ENCODE data around the gene GKN2.

GKN2 gene

DNA sequence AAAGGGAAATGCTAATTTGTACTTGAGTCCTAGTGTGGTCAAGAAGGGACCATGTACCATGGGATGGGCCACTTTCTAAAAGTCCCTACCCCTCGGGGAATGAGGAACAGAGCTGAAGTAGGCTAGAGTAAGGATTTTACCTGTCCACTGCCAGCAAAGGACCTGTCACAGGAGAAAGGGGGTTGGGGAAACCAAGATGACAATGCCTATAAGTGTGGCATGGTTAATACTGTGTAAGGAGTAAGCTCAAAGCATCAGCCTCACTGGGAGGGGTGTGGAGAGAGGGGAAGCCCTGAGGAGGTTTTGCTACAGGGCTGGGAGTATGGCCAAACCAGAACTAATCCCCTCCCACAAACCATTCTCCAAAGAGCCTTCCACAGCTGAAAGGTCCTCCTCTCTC, 15.8 kb downstream of the GKN2 start:
- TF ChIP-seq, protein P1, sequence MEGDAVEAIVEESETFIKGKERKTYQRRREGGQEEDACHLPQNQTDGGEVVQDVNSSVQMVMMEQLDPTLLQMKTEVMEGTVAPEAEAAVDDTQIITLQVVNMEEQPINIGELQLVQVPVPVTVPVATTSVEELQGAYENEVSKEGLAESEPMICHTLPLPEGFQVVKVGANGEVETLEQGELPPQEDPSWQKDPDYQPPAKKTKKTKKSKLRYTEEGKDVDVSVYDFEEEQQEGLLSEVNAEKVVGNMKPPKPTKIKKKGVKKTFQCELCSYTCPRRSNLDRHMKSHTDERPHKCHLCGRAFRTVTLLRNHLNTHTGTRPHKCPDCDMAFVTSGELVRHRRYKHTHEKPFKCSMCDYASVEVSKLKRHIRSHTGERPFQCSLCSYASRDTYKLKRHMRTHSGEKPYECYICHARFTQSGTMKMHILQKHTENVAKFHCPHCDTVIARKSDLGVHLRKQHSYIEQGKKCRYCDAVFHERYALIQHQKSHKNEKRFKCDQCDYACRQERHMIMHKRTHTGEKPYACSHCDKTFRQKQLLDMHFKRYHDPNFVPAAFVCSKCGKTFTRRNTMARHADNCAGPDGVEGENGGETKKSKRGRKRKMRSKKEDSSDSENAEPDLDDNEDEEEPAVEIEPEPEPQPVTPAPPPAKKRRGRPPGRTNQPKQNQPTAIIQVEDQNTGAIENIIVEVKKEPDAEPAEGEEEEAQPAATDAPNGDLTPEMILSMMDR (conservative IDR thresholded peaks at IDR 0.05; ENCODE audit: low read depth, low read length): no peak
- H3K4me3 ChIP-seq (ENCODE audit: low read depth, low read length): no peak overlapping the region
- DNase-seq (ENCODE audit: low read depth): no peak

DNA sequence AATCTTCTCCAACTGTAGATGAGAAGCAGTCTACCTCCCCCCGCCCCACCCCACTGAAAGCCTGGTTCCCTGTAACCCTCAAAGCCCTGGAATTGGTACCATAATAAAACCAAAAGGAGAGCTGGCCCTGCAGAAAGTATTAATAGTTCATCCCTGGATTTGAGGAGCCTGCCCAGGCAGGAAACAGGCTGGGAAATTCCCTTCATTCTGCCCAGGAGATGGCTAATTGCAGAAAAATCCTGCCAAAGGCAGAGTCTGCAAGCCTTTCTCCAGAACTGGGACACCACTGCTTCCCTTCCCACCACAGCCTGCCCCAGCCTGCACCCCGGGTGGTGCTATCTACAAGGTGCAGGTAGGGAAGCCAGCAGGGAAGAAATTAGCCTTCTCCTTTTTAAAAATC, 16.3 kb downstream of the GKN2 start:
- H3K4me3 ChIP-seq (ENCODE audit: low read depth, low read length): no peak overlapping the region
- TF ChIP-seq, protein P1 (conservative IDR thresholded peaks at IDR 0.05; ENCODE audit: low read depth, low read length): no peak
- peak; percentile 54 for DNase-seq (ENCODE audit: low read depth)

DNA sequence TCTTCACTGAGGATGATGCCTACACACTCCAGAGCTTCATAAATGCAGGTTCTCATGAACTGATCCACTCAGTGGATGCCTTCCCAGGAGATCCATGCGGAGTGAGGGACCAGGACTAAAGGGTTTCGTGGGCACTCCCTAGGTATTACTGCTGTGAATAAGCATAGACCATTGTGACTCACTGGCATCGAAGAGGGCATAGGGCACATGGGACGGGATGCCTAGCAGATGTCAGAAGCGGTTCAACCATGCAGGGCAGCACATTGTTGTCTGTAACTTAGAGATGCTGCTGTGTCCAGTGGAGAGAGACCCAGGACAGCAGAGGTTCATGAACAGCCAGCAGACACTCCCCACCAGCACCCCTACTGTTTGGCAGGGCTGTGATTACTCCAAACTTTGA, 17.2 kb downstream of the GKN2 start:
- no peak for DNase-seq (ENCODE audit: low read depth)
- H3K4me3 ChIP-seq (ENCODE audit: low read depth, low read length): no peak overlapping the region

DNA sequence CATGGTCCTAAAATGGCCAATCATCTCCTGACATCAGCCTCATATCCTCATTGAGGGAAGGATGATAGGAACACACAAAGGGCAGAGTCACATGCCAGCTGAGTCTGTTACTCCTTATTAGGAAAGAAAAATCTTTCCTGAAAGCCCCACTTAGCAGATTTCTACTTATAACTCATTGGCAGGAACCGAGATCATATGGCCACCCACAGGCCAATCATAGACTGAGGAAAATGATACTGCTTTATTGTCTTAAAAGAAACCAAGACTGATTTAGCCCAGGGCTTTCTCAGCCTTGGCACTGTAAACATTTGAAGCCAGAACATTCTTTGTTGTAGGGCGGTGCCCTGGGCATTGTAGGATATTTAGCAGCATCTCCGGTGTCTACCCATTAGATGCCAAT, 18.7 kb downstream of the GKN2 start:
- DNase-seq (ENCODE audit: low read depth): no peak
- TF ChIP-seq, protein P1 (conservative IDR thresholded peaks at IDR 0.05; ENCODE audit: low read depth, low read length): no peak
- H3K4me3 ChIP-seq (ENCODE audit: low read depth, low read length): no peak overlapping the region

More for the DNA sequence above, 17.2 kb downstream of the GKN2 start:
- TF ChIP-seq, protein P1 (conservative IDR thresholded peaks at IDR 0.05; ENCODE audit: low read depth, low read length): no peak

DNA sequence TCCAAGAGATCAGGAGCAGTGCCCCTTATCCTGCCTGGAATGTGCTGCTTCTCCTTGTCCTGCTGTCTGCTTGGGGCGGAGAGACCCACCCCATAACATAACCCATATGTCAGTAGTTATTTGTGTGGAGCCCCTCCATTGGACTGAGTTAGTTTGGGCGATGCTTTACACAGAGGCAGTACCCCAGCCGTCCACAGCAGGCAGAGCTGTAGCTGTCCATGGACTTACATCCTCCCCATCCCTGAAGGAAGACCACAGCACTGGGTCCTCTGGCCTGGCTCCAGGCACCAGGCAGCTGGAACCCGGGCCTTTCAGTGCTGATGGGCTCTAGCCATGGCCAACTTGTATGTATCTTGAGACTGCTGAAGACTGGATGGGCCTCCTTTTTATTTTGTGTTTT, 20.3 kb downstream of the GKN2 start:
- no peak for DNase-seq (ENCODE audit: low read depth)
- TF ChIP-seq, protein P1 (conservative IDR thresholded peaks at IDR 0.05; ENCODE audit: low read depth, low read length): no peak
- no peak overlapping the region for H3K4me3 ChIP-seq (ENCODE audit: low read depth, low read length)

DNA sequence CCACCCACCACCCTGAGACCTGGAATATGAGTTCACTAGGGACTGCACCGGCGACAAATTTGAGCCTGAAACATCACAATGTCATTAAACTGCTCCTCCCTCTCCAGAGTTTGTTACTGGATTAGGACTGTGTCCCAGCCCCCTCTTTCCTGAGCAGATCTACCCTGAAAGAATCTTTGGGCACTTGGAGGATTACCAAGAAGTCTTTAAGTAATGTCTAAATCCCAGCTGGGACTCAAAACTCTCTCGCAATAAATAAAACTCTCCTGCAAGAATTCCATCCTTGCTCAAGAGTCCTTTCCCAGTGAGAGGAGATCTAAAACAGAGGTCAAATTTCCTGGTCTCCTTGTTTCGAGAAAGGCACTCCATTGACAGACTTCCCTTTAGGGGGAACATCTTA, 20.9 kb downstream of the GKN2 start:
- TF ChIP-seq, protein P1 (conservative IDR thresholded peaks at IDR 0.05; ENCODE audit: low read depth, low read length): no peak
- DNase-seq (ENCODE audit: low read depth): peak; percentile 17
- no peak overlapping the region for H3K4me3 ChIP-seq (ENCODE audit: low read depth, low read length)

DNA sequence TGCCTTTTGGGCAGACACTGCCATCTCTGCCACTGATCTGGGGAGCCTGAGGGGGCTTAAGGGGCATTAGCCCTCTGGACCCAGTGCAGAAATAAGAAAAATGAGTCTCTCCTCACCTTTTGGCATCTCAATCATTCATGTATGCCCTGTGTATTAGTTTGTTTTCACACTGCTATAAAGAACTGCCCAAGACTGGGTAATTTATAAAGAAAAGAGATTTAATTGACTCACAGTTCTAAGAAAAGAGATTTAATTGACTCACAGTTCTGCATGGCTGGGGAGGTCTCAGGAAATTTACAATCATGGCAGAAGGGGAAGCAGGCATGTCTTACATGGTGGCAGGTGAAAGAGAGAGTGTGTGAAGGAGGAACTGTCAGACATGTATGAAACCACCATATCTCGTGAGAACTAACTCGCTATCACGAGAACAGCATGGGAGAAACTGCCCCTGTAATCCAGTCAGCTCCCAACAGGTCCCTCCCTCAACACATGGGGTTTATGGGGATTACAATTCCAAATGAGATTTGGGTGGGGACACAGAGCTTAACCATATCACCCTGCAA, 21.5 kb downstream of the GKN2 start:
- no peak for DNase-seq (ENCODE audit: low read depth)
- no peak overlapping the region for H3K4me3 ChIP-seq (ENCODE audit: low read depth, low read length)
- TF ChIP-seq, protein P1 (conservative IDR thresholded peaks at IDR 0.05; ENCODE audit: low read depth, low read length): no peak
